ENCODE data around the gene DYNC1I2. TPM values are rescaled to one million over a fixed set of nuclear protein-coding genes. Genes with fewer than 3 reads are reported as not detected.

DYNC1I2 gene
- total RNA-seq, 3 donors from 2014 or later (not counting 1 experiment from before 2014, with no cell fraction given) = 26.7 to 36.4 (median 30.2) TPM

DNA sequence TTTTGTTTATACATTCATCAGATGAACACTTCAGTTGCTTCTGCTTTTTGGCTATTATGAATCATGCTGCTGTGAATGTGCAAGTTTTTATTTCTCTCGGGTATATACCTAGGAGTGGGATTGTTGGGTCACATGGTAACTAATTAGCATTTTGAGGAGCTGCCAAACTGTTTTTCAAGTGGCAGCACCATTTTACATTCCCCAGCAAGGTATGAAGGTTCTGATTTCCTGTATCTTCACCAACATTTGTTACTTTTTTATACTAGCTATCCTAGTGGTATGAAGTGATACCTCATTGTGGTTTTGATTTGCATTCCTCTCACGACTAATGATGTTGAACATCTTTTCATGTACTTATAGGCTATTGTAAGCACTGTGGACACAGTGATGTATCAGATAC, 53.9 kb downstream of the DYNC1I2 start:
- no peak overlapping the region for H3K4me3 ChIP-seq (ENCODE audit: low read length)
- Mint-ChIP-seq H3K4me1 (peaks cover 0 to 4% of the 10 kb centered on the region in 2 donors), H3K27ac (peak overlapping the region in 1 of 2 donors; percentile 1), H3K27me3 (ENCODE audit: low read depth in 2 of 2) (no peaks in the 10 kb centered on the region), H3K9me3 (no peaks in the 10 kb centered on the region), H3K36me3 (peaks cover 8% of the 10 kb centered on the region), H3K4me3 (no peak overlapping the region)
- 67% methylated on average over 1 of the region's 2 CpGs for WGBS (ENCODE audit: insufficient coverage)
- intact Hi-C loops (cut with micrococcal nuclease) = no loop called here
- no peak overlapping the region for H3K27ac ChIP-seq (ENCODE audit: low read length)
- H3K27me3 ChIP-seq (ENCODE audit: control insufficient read depth, insufficient read depth, low read length) = no peaks in the 10 kb centered on the region
- TF ChIP-seq, protein P1, sequence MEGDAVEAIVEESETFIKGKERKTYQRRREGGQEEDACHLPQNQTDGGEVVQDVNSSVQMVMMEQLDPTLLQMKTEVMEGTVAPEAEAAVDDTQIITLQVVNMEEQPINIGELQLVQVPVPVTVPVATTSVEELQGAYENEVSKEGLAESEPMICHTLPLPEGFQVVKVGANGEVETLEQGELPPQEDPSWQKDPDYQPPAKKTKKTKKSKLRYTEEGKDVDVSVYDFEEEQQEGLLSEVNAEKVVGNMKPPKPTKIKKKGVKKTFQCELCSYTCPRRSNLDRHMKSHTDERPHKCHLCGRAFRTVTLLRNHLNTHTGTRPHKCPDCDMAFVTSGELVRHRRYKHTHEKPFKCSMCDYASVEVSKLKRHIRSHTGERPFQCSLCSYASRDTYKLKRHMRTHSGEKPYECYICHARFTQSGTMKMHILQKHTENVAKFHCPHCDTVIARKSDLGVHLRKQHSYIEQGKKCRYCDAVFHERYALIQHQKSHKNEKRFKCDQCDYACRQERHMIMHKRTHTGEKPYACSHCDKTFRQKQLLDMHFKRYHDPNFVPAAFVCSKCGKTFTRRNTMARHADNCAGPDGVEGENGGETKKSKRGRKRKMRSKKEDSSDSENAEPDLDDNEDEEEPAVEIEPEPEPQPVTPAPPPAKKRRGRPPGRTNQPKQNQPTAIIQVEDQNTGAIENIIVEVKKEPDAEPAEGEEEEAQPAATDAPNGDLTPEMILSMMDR (IDR thresholded peaks at IDR 0.05) = no peak
- no peaks in the 10 kb centered on the region for H3K9me3 ChIP-seq (ENCODE audit: control insufficient read depth, insufficient read depth, low read length)
- H3K36me3 ChIP-seq (ENCODE audit: control insufficient read depth, insufficient read depth, low read length) = peaks cover 32% of the 10 kb centered on the region
- ATAC-seq (no peak), DNase-seq (no peak)
- H3K4me1 ChIP-seq (ENCODE audit: control insufficient read depth, insufficient read depth, low read length) = no peaks in the 10 kb centered on the region

- DNase-seq (no peak), ATAC-seq (no peak)
- WGBS (ENCODE audit: insufficient coverage) = 86% methylated on average over 1 of the region's 1 CpG
- H3K4me3 ChIP-seq (ENCODE audit: low read length) = no peak overlapping the region
- H3K27ac ChIP-seq (ENCODE audit: low read length) = no peak overlapping the region
- peaks cover 40% of the 10 kb centered on the region for H3K36me3 ChIP-seq (ENCODE audit: control insufficient read depth, insufficient read depth, low read length)
- no peak overlapping the region for H3K4me3 Mint-ChIP-seq
- H3K27ac Mint-ChIP-seq = no peak overlapping the region
- TF ChIP-seq, protein P1 (IDR thresholded peaks at IDR 0.05) = no peak
- no peaks in the 10 kb centered on the region for H3K27me3 Mint-ChIP-seq (ENCODE audit: low read depth in 2 of 2)
- intact Hi-C loops (cut with micrococcal nuclease) = no loop called here
- H3K9me3 ChIP-seq (ENCODE audit: control insufficient read depth, insufficient read depth, low read length) = no peaks in the 10 kb centered on the region
- no peaks in the 10 kb centered on the region for H3K27me3 ChIP-seq (ENCODE audit: control insufficient read depth, insufficient read depth, low read length)
- peaks cover 0 to 4% of the 10 kb centered on the region in 2 donors for H3K4me1 Mint-ChIP-seq
- no peaks in the 10 kb centered on the region for H3K9me3 Mint-ChIP-seq
- no peaks in the 10 kb centered on the region for H3K4me1 ChIP-seq (ENCODE audit: control insufficient read depth, insufficient read depth, low read length)
- H3K36me3 Mint-ChIP-seq = peaks cover 8% of the 10 kb centered on the region
Observed at GRCh38 chr2:171742760-171743159, 55.5 kb downstream of the DYNC1I2 start.

GRCh38 chr2:171745141-171745540, 57.9 kb downstream of the DYNC1I2 start:
- TF ChIP-seq, protein P1 (IDR thresholded peaks at IDR 0.05) = no peak
- peaks cover 23% of the 10 kb centered on the region for H3K36me3 Mint-ChIP-seq
- ATAC-seq (no peak), DNase-seq (no peak)
- no peaks in the 10 kb centered on the region for H3K27me3 Mint-ChIP-seq (ENCODE audit: low read depth in 2 of 2)
- H3K9me3 ChIP-seq (ENCODE audit: control insufficient read depth, insufficient read depth, low read length) = no peaks in the 10 kb centered on the region
- H3K4me3 Mint-ChIP-seq = no peak overlapping the region
- no peak overlapping the region for H3K27ac Mint-ChIP-seq
- H3K27me3 ChIP-seq (ENCODE audit: control insufficient read depth, insufficient read depth, low read length) = no peaks in the 10 kb centered on the region
- no peaks in the 10 kb centered on the region for H3K9me3 Mint-ChIP-seq
- H3K4me3 ChIP-seq (ENCODE audit: low read length) = no peak overlapping the region
- 75% methylated on average over 1 of the region's 1 CpG for WGBS (ENCODE audit: insufficient coverage)
- intact Hi-C loops (cut with micrococcal nuclease) = no loop called here
- peaks cover 51% of the 10 kb centered on the region for H3K36me3 ChIP-seq (ENCODE audit: control insufficient read depth, insufficient read depth, low read length)
- peaks cover 0 to 4% of the 10 kb centered on the region in 2 donors for H3K4me1 Mint-ChIP-seq
- no peak overlapping the region for H3K27ac ChIP-seq (ENCODE audit: low read length)
- H3K4me1 ChIP-seq (ENCODE audit: control insufficient read depth, insufficient read depth, low read length) = no peaks in the 10 kb centered on the region

DNA sequence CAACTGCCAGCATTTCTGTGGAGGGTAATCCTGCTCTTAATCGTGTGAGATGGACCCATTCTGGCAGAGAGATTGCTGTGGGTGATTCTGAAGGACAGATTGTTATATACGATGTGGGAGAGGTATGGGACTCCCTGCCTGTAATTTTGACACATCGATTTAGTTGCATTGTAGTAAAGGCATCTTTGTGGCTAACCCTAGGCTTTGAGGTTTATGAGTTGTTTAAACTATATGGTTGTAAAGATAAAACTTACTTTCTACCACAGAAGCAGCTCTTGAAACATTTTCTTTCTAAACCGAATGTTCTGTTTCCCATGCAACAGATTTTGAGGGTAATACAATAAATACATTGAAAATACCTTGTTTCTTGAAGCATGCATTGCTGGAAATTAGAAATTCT, 58.5 kb downstream of the DYNC1I2 start:
- TF ChIP-seq, protein P1 (IDR thresholded peaks at IDR 0.05) = no peak
- Histone ChIP-seq H3K27me3 (ENCODE audit: control insufficient read depth, insufficient read depth, low read length) (no peaks in the 10 kb centered on the region), H3K27ac (ENCODE audit: low read length) (no peak overlapping the region), H3K4me1 (ENCODE audit: control insufficient read depth, insufficient read depth, low read length) (no peaks in the 10 kb centered on the region), H3K36me3 (ENCODE audit: control insufficient read depth, insufficient read depth, low read length) (peaks cover 52% of the 10 kb centered on the region), H3K9me3 (ENCODE audit: control insufficient read depth, insufficient read depth, low read length) (no peaks in the 10 kb centered on the region), H3K4me3 (ENCODE audit: low read length) (no peak overlapping the region)
- Mint-ChIP-seq H3K4me3 (no peak overlapping the region), H3K4me1 (peaks cover 0 to 3% of the 10 kb centered on the region in 2 donors), H3K36me3 (peaks cover 23% of the 10 kb centered on the region), H3K27ac (no peak overlapping the region), H3K27me3 (ENCODE audit: low read depth in 2 of 2) (no peaks in the 10 kb centered on the region), H3K9me3 (no peaks in the 10 kb centered on the region)
- 67% methylated on average over 3 of the region's 4 CpGs for WGBS (ENCODE audit: insufficient coverage)
- ATAC-seq (no peak), DNase-seq (no peak)
- intact Hi-C loops (cut with micrococcal nuclease) = no loop called here
